KG1 (cell line): ENCODE results near the gene PEX11G.
"Not testable (repeated sequence)": the region's sequence is repeated elsewhere in the genome, so short reads cannot be mapped to it uniquely, and the experiment has no call there.

Experiments
- DNase-seq: peaks from one replicate; lab custom pipeline; 2025; lab: John Stamatoyannopoulos, UW

Gene PEX11G

GRCh38 chr19:7467009-7467989 lies 21.5 kb downstream of the PEX11G start:
- DNase-seq = no peak

- DNase-seq = no peak
These were observed 25.3 kb downstream of the PEX11G start for GRCh38 chr19:7463575-7463974.

- no peak for DNase-seq
These were observed 26.8 kb downstream of the PEX11G start for GRCh38 chr19:7461841-7462629.

- DNase-seq = no peak
These were observed 28.3 kb downstream of the PEX11G start for GRCh38 chr19:7460562-7460966.

GRCh38 chr19:7459773-7460172 lies 29.1 kb downstream of the PEX11G start:
- no peak for DNase-seq

GRCh38 chr19:7458675-7459074 lies 30.2 kb downstream of the PEX11G start:
- DNase-seq = no peak

GRCh38 chr19:7456964-7457541 lies 31.8 kb downstream of the PEX11G start:
- no peak for DNase-seq

GRCh38 chr19:7455600-7456296 lies 33.1 kb downstream of the PEX11G start:
- DNase-seq = no peak

GRCh38 chr19:7454998-7455397 lies 33.8 kb downstream of the PEX11G start:
- DNase-seq = no peak

- no peak for DNase-seq
These were observed 38.3 kb downstream of the PEX11G start for GRCh38 chr19:7450243-7451223.

GRCh38 chr19:7449391-7450070 lies 39.3 kb downstream of the PEX11G start:
- DNase-seq = not testable (repeated sequence)

- no peak for DNase-seq
These were observed 41.2 kb downstream of the PEX11G start for GRCh38 chr19:7447648-7448047.

- DNase-seq = no peak
These were observed 43.7 kb downstream of the PEX11G start for GRCh38 chr19:7445104-7445503.

- DNase-seq = no peak
These were observed 44.8 kb downstream of the PEX11G start for GRCh38 chr19:7444042-7444441.

- no peak for DNase-seq
These were observed 46.4 kb downstream of the PEX11G start for GRCh38 chr19:7442423-7442822.

GRCh38 chr19:7441468-7442146 lies 47.2 kb downstream of the PEX11G start:
- no peak for DNase-seq

GRCh38 chr19:7440188-7440975 lies 48.5 kb downstream of the PEX11G start:
- DNase-seq = no peak

- DNase-seq = no peak
These were observed 53.2 kb downstream of the PEX11G start for GRCh38 chr19:7435586-7435985.

- DNase-seq = no peak
These were observed 54.4 kb downstream of the PEX11G start for GRCh38 chr19:7434391-7434790.
